Measurements from ENCODE around the gene TSPAN3.

DNA sequence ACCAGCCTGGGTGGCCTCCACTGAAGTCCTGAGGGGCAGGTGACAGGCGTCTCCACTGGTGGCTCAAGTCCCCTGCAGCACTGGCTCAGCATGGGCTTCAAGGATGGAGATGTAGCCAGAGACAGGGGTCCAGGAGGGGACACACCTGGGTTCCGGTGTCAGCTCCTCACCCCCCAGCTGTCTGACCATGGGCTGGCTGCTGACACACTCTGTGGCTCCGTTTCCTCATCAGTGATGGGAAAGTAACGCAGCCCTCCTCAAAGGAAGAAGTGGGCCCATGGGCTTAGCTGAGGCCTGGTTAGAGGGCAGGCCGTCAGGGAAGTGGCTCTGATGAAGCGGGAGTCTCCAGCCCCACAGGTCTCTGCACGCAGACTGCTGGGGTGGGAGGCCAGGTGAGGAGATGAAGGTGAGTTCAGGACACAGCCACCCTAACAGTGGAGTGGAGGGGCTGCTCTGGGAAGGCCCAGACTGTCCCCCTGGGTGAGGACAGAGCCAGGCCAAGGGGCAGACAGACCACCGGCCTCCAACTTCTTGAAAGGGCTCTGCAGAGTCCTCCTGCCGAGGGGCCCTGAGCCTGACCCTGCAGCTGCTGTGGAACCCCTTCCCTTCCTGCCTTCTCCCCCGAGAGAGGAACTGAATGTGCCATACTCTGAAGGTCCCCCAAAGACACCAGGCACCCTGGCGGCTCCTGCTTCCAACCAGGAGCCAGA is 52.0 kb downstream of the TSPAN3 start:
- TF ChIP-seq, protein P1, sequence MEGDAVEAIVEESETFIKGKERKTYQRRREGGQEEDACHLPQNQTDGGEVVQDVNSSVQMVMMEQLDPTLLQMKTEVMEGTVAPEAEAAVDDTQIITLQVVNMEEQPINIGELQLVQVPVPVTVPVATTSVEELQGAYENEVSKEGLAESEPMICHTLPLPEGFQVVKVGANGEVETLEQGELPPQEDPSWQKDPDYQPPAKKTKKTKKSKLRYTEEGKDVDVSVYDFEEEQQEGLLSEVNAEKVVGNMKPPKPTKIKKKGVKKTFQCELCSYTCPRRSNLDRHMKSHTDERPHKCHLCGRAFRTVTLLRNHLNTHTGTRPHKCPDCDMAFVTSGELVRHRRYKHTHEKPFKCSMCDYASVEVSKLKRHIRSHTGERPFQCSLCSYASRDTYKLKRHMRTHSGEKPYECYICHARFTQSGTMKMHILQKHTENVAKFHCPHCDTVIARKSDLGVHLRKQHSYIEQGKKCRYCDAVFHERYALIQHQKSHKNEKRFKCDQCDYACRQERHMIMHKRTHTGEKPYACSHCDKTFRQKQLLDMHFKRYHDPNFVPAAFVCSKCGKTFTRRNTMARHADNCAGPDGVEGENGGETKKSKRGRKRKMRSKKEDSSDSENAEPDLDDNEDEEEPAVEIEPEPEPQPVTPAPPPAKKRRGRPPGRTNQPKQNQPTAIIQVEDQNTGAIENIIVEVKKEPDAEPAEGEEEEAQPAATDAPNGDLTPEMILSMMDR (IDR thresholded peaks at IDR 0.05): no peak
- no peak for TF ChIP-seq POLR2A (IDR thresholded peaks at IDR 0.05)
